ENCODE measurements around the gene GXYLT2.

GXYLT2 gene

GRCh38 chr3:72839057-72839456 is 48.8 kb upstream of the GXYLT2 start:
- H3K4me3 ChIP-seq (ENCODE audit: low read depth, low read length), result no peak overlapping the region
- H3K9me3 ChIP-seq (ENCODE audit: control insufficient read depth, insufficient read depth, low read depth, low read length), result no peaks in the 10 kb centered on the region
- TF ChIP-seq ZNF138 (tag by site-specific recombination; IDR thresholded peaks at IDR 0.05; ENCODE audit: borderline replicate concordance), result no peak
- peak; percentile 49; the same call in 1 of the 2 replicates for TF ChIP-seq OSR2 (tag by site-specific recombination; IDR thresholded peaks at IDR 0.05)
- no peak for TF ChIP-seq GLI4 (tag by site-specific recombination; IDR thresholded peaks at IDR 0.05)
- peak; percentile 72 for TF ChIP-seq PRDM6 (tag by site-specific recombination; IDR thresholded peaks at IDR 0.05)
- peak; percentile 41; the same call in 1 of the 2 replicates for TF ChIP-seq ZNF366 (tag by site-specific recombination; conservative IDR thresholded peaks at IDR 0.05)
- no peak for TF ChIP-seq ZNF623 (tag by site-specific recombination; IDR thresholded peaks at IDR 0.05)
- 0 out of 2 replicates have a peak, but pooled peaks have one; percentile 18 for TF ChIP-seq SCRT2 (tag by site-specific recombination; IDR thresholded peaks at IDR 0.05)
- TF ChIP-seq KLF7 (tag by site-specific recombination; IDR thresholded peaks at IDR 0.05; ENCODE audit: borderline replicate concordance), result no peak
- TF ChIP-seq ZNF140 (tag by site-specific recombination; IDR thresholded peaks at IDR 0.05), result no peak
- no peaks in the 10 kb centered on the region for H3K4me1 ChIP-seq (ENCODE audit: control insufficient read depth, insufficient read depth, low read length)
- ChIA-PET POLR2A (no interaction called here), CTCF (no interaction called here)
- H3K36me3 ChIP-seq (ENCODE audit: control insufficient read depth in 2 of 2, insufficient read depth in 1 of 2, low read length in 2 of 2), result peaks cover 6 to 66% of the 10 kb centered on the region in 2 experiments; a peak in 2 of 3 replicates
- H3K27ac ChIP-seq (ENCODE audit: extremely low read depth, low read depth, low read length), result no peak overlapping the region

DNA sequence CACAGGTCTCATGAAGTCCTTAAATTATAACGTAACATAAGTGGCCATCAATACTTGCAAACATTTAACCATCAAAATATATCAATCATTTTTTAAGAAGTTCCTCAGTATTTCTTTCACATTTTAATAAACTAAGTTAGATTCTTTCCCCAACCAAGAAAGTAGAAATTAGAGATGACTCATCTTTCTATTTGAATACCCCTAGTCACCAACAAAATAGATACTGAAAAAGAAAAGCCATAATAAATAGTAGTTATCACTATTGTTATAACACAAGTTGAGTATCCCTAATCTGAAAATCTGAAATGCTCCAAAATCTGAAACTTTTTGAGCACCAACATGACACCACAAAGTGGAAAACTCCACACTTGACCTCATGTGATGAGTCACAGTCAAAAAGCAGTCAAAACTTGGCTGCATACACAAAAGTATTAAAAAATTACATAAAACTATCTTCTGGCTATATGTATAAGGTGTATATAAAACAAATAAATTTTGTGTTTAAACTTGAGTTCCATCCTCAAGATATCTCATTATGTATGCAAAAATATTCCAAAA is 43.3 kb upstream of the GXYLT2 start:
- no peaks in the 10 kb centered on the region for H3K9me3 ChIP-seq (ENCODE audit: control insufficient read depth, insufficient read depth, low read depth, low read length)
- ChIA-PET CTCF (no interaction called here), POLR2A (no interaction called here)
- no peak overlapping the region for H3K27ac ChIP-seq (ENCODE audit: extremely low read depth, low read depth, low read length)
- no peak overlapping the region for H3K4me3 ChIP-seq (ENCODE audit: low read depth, low read length)
- no peaks in the 10 kb centered on the region for H3K4me1 ChIP-seq (ENCODE audit: control insufficient read depth, insufficient read depth, low read length)
- peaks cover 6 to 24% of the 10 kb centered on the region in 2 experiments; a peak in 2 of 3 replicates for H3K36me3 ChIP-seq (ENCODE audit: control insufficient read depth in 2 of 2, insufficient read depth in 1 of 2, low read length in 2 of 2)
- TF ChIP-seq ZSCAN16 (tag by site-specific recombination; IDR thresholded peaks at IDR 0.05) (no peak), HOXC10 (CRISPR knock-in tag; IDR thresholded peaks at IDR 0.05) (no peak), ZSCAN23 (tag by site-specific recombination; IDR thresholded peaks at IDR 0.05) (no peak), PRDM6 (tag by site-specific recombination; IDR thresholded peaks at IDR 0.05) (peak; percentile 58; the same call in 1 of the 2 replicates), KLF9 (tag by site-specific recombination; IDR thresholded peaks at IDR 0.05; ENCODE audit: low read depth) (no peak), ZNF585B (tag by site-specific recombination; IDR thresholded peaks at IDR 0.05) (no peak)
- TF ChIP-seq, protein P1, sequence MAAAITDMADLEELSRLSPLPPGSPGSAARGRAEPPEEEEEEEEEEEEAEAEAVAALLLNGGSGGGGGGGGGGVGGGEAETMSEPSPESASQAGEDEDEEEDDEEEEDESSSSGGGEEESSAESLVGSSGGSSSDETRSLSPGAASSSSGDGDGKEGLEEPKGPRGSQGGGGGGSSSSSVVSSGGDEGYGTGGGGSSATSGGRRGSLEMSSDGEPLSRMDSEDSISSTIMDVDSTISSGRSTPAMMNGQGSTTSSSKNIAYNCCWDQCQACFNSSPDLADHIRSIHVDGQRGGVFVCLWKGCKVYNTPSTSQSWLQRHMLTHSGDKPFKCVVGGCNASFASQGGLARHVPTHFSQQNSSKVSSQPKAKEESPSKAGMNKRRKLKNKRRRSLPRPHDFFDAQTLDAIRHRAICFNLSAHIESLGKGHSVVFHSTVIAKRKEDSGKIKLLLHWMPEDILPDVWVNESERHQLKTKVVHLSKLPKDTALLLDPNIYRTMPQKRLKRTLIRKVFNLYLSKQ (tag by site-specific recombination; IDR thresholded peaks at IDR 0.05; ENCODE audit: borderline replicate concordance), result no peak

DNA sequence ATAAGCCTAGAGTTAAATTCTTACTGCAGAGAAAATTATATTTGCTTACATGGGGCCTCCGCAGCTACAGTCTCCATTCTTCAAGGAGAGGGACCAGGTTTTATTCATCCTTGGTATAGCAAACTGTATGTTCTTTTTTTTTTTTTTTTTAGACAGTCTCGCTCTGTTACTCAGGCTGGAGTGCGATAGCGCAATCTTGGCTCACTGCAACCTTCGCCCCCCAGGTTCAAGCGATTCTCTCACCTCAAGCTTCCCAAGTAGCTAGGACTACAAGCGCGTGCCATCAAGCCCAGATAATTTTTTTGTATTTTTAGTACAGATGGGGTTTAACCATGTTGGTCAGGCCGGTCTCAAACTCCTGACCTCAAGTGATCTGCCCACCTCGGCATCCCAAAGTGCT is 41.7 kb upstream of the GXYLT2 start:
- CTCF ChIA-PET, result interaction anchor here (0.6 kb wide), 3 partner anchors 27 to 582 kb away, joined by 3 read pairs; no protein-coding TSS in a partner anchor
- no peak overlapping the region for H3K4me3 ChIP-seq (ENCODE audit: low read depth, low read length)

More for the DNA sequence above, 41.7 kb upstream of the GXYLT2 start:
- no peak for TF ChIP-seq ZBTB6 (tag by site-specific recombination; IDR thresholded peaks at IDR 0.05)
- no peak for TF ChIP-seq ZNF350 (tag by site-specific recombination; IDR thresholded peaks at IDR 0.05)
- TF ChIP-seq, protein P2, sequence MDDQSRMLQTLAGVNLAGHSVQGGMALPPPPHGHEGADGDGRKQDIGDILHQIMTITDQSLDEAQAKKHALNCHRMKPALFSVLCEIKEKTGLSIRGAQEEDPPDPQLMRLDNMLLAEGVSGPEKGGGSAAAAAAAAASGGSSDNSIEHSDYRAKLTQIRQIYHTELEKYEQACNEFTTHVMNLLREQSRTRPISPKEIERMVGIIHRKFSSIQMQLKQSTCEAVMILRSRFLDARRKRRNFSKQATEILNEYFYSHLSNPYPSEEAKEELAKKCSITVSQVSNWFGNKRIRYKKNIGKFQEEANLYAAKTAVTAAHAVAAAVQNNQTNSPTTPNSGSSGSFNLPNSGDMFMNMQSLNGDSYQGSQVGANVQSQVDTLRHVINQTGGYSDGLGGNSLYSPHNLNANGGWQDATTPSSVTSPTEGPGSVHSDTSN (CRISPR knock-in tag; IDR thresholded peaks at IDR 0.05), result no peak
- Histone ChIP-seq H3K36me3 (ENCODE audit: control insufficient read depth in 2 of 2, insufficient read depth in 1 of 2, low read length in 2 of 2) (peaks cover 0 to 11% of the 10 kb centered on the region in 2 experiments; a peak in 1 of 3 replicates), H3K27ac (ENCODE audit: extremely low read depth, low read depth, low read length) (no peak overlapping the region), H3K9me3 (ENCODE audit: control insufficient read depth, insufficient read depth, low read depth, low read length) (no peaks in the 10 kb centered on the region), H3K4me1 (ENCODE audit: control insufficient read depth, insufficient read depth, low read length) (no peaks in the 10 kb centered on the region)
- POLR2A ChIA-PET, result no interaction called here

All from HEK293 (cell line).